Caco-2 (cell line): Measurements from ENCODE around the gene FCN3. TPM values are rescaled to one million over a fixed set of nuclear protein-coding genes. Genes with fewer than 3 reads are reported as not detected.
A peak's percentile ranks its signal among the peaks of the same experiment; 100 is the strongest.

Source experiments
- BruUV-seq: library from RNA; stranded (reverse); fragments of 400-500 nt; replicated peaks from 2 replicates; lab custom pipeline; 2021; lab: Mats Ljungman, UMichigan
- CTCF ChIA-PET: fragments of 300-600 bp; sonication (Branson Sonifier 250); formaldehyde crosslinking; loops from one replicate; lab custom pipeline; 2022; ENCODE audit warnings: antibody characterized with exemption; lab: Charles Lee
- POLR2A ChIA-PET: fragments of 300-600 bp; sonication (Branson Sonifier 250); formaldehyde crosslinking; loops from one replicate; lab custom pipeline; 2022; ENCODE audit warnings: antibody characterized with exemption; lab: Charles Lee
- DNase-seq, 2 experiments: peaks; one replicate each; pipeline versions ENCODE4 v3.0.0 to v3.0.0-alpha.2; 2020 to 2022
- H3K27me3 ChIP-seq: replicated peaks from 2 replicates; pipeline ENCODE4 v1.6.0; 2011; ENCODE audit warnings: low read length; ENCODE audit not compliant: control insufficient read depth, insufficient read depth
- H3K36me3 ChIP-seq: 2 replicates; pipeline ENCODE4 v1.5.1; 2011; ENCODE audit warnings: low read length; ENCODE audit not compliant: control insufficient read depth, insufficient read depth
- H3K4me1 ChIP-seq: fragments of 250-450 bp; sonication (Bioruptor Pico); 2 replicates; pipeline ENCODE4 v1.5.1; 2020; ENCODE audit warnings: mild to moderate bottlenecking
- H3K4me3 ChIP-seq: 2 replicates; pipeline ENCODE4 v1.5.1; 2011; ENCODE audit warnings: low read depth, mild to moderate bottlenecking, control low read depth, low read length
- H3K9me3 ChIP-seq: fragments of 250-450 bp; sonication (Bioruptor Pico); 2 replicates; pipeline ENCODE4 v1.5.1; 2020; ENCODE audit warnings: mild to moderate bottlenecking, moderate library complexity
- H3K27ac Mint-ChIP-seq: one replicate; pipeline ENCODE4 v1.8.0; 2022; ENCODE audit warnings: mixed read lengths; ENCODE audit not compliant: unreplicated experiment
- H3K27me3 Mint-ChIP-seq: one replicate; pipeline ENCODE4 v1.8.0; 2022; ENCODE audit warnings: mixed read lengths; ENCODE audit not compliant: insufficient read depth, unreplicated experiment
- H3K36me3 Mint-ChIP-seq: one replicate; pipeline ENCODE4 v1.8.0; 2022; ENCODE audit warnings: mild to moderate bottlenecking, mixed read lengths; ENCODE audit not compliant: insufficient read depth, unreplicated experiment
- H3K4me1 Mint-ChIP-seq: one replicate; pipeline ENCODE4 v1.8.0; 2022; ENCODE audit warnings: low read depth, mixed read lengths; ENCODE audit not compliant: unreplicated experiment
- H3K4me3 Mint-ChIP-seq: one replicate; pipeline ENCODE4 v1.8.0; 2022; ENCODE audit warnings: mild to moderate bottlenecking, moderate library complexity, mixed read lengths; ENCODE audit not compliant: unreplicated experiment
- H3K9me3 Mint-ChIP-seq: one replicate; pipeline ENCODE4 v1.8.0; 2022; ENCODE audit warnings: mixed read lengths; ENCODE audit not compliant: unreplicated experiment
- intact Hi-C: fragments of 100-400 bp; cut with micrococcal nuclease; formaldehyde crosslinking; loops from one replicate; pipeline ENCODE4 v1.10.0; 2022; ENCODE audit not compliant: unreplicated experiment
- total RNA-seq: library from RNA; stranded (reverse); gene quantifications from 2 replicates; pipeline ENCODE4 v1.2.3, GENCODE V29; 2022
- TF ChIP-seq, protein P1 (sequence below), 2 experiments: fragments of 200-600 bp in 1 of 2; IDR thresholded peaks; 1 replicate in 1 of 2; 2 replicates in 1 of 2; pipeline versions ENCODE4 v1.5.1 to v1.8.0; 2011 to 2022; ENCODE audit warnings: antibody characterized with exemption in 1 of 2, control low read depth in 1 of 2, inconsistent platforms in 1 of 2, low read depth in 1 of 2, low read length in 1 of 2, mild to moderate bottlenecking in 1 of 2, moderate library complexity in 1 of 2; ENCODE audit not compliant: insufficient read depth in 1 of 2, severe bottlenecking in 1 of 2, unreplicated experiment in 1 of 2

Gene FCN3
- total RNA-seq, 1 experiment from 2014 or later: not detected

DNA sequence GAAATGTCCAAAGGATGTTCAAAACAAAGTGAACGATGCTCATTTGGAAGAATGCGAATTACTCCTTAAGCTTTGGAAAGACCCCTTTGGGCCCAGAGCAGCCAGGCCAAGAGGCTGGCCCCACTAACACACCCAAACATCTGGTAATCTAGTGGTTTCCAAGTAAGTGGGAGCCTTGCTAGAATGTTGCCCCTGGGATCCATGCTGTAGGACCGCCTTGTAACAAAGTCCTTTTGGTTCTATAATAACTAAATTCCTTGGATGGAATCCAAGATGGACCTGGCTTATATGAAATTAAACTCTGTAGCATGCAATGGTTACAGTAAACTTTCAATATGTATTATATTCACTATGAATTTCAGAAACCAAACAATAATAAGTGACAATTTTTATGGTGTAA is 43.1 kb upstream of the FCN3 start:
- H3K4me1 ChIP-seq: peaks cover 7% of the 10 kb centered on the region
- no peaks in the 10 kb centered on the region for H3K9me3 ChIP-seq
- peaks cover 3% of the 10 kb centered on the region for H3K36me3 ChIP-seq
- Mint-ChIP-seq H3K4me1 (peaks cover 15% of the 10 kb centered on the region), H3K27me3 (no peaks in the 10 kb centered on the region), H3K4me3 (no peak overlapping the region), H3K9me3 (no peaks in the 10 kb centered on the region), H3K27ac (peak overlapping the region; percentile 8), H3K36me3 (peaks cover 40% of the 10 kb centered on the region)
- intact Hi-C loops: loop anchor here (2.0 kb wide), 1 partner anchor 73 kb away; the partner anchor contains the start of gene WASF2
- H3K4me3 ChIP-seq: no peak overlapping the region
- TF ChIP-seq, protein P1, sequence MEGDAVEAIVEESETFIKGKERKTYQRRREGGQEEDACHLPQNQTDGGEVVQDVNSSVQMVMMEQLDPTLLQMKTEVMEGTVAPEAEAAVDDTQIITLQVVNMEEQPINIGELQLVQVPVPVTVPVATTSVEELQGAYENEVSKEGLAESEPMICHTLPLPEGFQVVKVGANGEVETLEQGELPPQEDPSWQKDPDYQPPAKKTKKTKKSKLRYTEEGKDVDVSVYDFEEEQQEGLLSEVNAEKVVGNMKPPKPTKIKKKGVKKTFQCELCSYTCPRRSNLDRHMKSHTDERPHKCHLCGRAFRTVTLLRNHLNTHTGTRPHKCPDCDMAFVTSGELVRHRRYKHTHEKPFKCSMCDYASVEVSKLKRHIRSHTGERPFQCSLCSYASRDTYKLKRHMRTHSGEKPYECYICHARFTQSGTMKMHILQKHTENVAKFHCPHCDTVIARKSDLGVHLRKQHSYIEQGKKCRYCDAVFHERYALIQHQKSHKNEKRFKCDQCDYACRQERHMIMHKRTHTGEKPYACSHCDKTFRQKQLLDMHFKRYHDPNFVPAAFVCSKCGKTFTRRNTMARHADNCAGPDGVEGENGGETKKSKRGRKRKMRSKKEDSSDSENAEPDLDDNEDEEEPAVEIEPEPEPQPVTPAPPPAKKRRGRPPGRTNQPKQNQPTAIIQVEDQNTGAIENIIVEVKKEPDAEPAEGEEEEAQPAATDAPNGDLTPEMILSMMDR (IDR thresholded peaks at IDR 0.05; ENCODE audit: insufficient read depth in 1 of 2, low read depth in 1 of 2, low read length in 1 of 2, severe bottlenecking in 1 of 2, unreplicated experiment in 1 of 2): no peak
- no peak for DNase-seq
- no peaks in the 10 kb centered on the region for H3K27me3 ChIP-seq
- no TSS peak for BruUV-seq
- POLR2A ChIA-PET: interaction anchor here (0.5 kb wide), 1 partner anchor 107 kb away, joined by 3 read pairs; no protein-coding TSS in a partner anchor
- CTCF ChIA-PET: interaction anchor here (0.6 kb wide), 1 partner anchor 119 kb away, joined by 3 read pairs; no protein-coding TSS in a partner anchor

DNA sequence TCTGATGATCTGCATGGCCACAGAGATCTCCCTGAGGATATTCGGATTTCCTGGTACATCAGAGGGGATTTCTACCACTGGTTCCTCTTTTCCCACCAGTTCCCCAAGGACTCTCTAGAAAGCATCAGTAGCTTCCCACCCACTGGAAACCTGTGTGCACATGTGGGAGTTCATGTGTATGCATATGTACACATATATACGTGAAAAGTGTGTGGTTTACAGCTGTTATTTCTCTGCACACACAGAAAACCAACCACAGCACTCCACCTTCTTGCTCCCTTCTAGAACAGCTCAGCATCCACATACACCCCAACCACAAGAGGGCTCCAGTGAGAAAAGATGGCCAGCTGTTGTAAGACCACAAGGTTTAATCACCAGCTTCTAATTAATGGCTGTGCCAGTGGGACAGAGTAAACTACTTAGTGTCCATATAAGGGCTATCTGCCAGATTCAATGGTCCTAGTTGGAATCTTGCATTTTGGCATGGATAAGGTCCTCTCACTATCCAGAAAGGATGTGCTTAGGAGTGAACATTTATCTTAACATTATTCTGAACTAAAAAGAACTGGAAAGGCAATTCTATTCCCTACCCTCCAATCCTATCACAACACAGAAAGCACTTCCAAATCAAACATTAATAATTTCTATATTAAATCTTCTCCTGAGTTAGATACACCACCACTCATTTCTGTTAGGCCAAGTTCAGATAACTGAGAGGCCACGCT is 41.9 kb upstream of the FCN3 start:
- TF ChIP-seq, protein P1 (IDR thresholded peaks at IDR 0.05; ENCODE audit: insufficient read depth in 1 of 2, low read depth in 1 of 2, low read length in 1 of 2, severe bottlenecking in 1 of 2, unreplicated experiment in 1 of 2): peak; percentile 59 to 72
- Mint-ChIP-seq H3K36me3 (peaks cover 47% of the 10 kb centered on the region), H3K27ac (no peak overlapping the region), H3K9me3 (no peaks in the 10 kb centered on the region), H3K27me3 (no peaks in the 10 kb centered on the region), H3K4me1 (peaks cover 15% of the 10 kb centered on the region), H3K4me3 (no peak overlapping the region)
- CTCF ChIA-PET: interaction anchor here (0.6 to 1.5 kb wide), 14 partner anchors 14 to 1843 kb away, joined by 3 to 13 read pairs (median 4); partner anchors contain the start of genes AHDC1 and WASF2
- peaks cover 3% of the 10 kb centered on the region for H3K36me3 ChIP-seq
- no peaks in the 10 kb centered on the region for H3K27me3 ChIP-seq
- no peaks in the 10 kb centered on the region for H3K9me3 ChIP-seq
- no peak overlapping the region for H3K4me3 ChIP-seq
- no TSS peak for BruUV-seq
- POLR2A ChIA-PET: no interaction called here
- intact Hi-C loops: loop anchor here (1.0 to 2.0 kb wide), 2 partner anchors 74 to 190 kb away; partner anchors contain the start of gene WASF2
- H3K4me1 ChIP-seq: peaks cover 7% of the 10 kb centered on the region
- peak; percentile 51 to 62 for DNase-seq

DNA sequence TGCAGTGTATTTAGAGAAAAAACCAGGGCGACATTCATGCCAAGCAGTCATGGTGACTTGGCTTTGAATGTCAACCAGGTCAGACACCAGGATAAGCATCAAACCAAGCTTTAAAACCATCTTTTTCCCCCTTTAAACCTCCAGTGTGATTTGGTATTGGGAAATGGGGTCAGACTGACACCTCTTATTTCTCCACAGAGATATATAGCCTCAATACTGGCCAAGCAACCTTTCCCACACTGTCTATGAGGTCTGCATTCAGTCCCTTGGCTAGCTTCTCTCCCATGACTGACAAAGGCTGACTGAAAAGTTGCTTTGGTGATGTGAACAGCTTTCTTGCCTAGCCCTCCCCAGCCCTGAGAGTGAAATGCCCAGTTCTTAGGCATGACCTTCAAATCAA is 39.5 kb upstream of the FCN3 start:
- TF ChIP-seq, protein P1 (IDR thresholded peaks at IDR 0.05; ENCODE audit: insufficient read depth in 1 of 2, low read depth in 1 of 2, low read length in 1 of 2, severe bottlenecking in 1 of 2, unreplicated experiment in 1 of 2): no peak
- peaks cover 7% of the 10 kb centered on the region for H3K4me1 ChIP-seq
- peaks cover 63% of the 10 kb centered on the region for H3K36me3 Mint-ChIP-seq
- H3K27me3 ChIP-seq: no peaks in the 10 kb centered on the region
- intact Hi-C loops: no loop called here
- H3K36me3 ChIP-seq: peaks cover 3% of the 10 kb centered on the region
- BruUV-seq: no TSS peak
- POLR2A ChIA-PET: interaction anchor here (0.6 kb wide), 1 partner anchor 47 kb away, joined by 3 read pairs; no protein-coding TSS in a partner anchor
- CTCF ChIA-PET: interaction anchor here (0.6 kb wide), 1 partner anchor 193 kb away, joined by 7 read pairs; no protein-coding TSS in a partner anchor
- H3K4me3 Mint-ChIP-seq: no peak overlapping the region
- no peak for DNase-seq
- H3K4me3 ChIP-seq: no peak overlapping the region
- H3K9me3 ChIP-seq: no peaks in the 10 kb centered on the region
- H3K9me3 Mint-ChIP-seq: no peaks in the 10 kb centered on the region
- peaks cover 10% of the 10 kb centered on the region for H3K4me1 Mint-ChIP-seq
- no peaks in the 10 kb centered on the region for H3K27me3 Mint-ChIP-seq
- H3K27ac Mint-ChIP-seq: no peak overlapping the region
